NT2/D1 (cell line): Measurements from ENCODE around the gene TMEM53.

Experiments
- SUZ12 ChIP-seq: IDR thresholded peaks from 2 replicates; pipeline ENCODE4 v1.6.1; 2011; ENCODE audit not compliant: insufficient read length, insufficient read depth; ENCODE audit errors: extremely low read depth
- YY1 ChIP-seq: IDR thresholded peaks from 2 replicates; pipeline ENCODE4 v1.6.1; 2011; ENCODE audit not compliant: insufficient read length, insufficient read depth
- ZNF274 ChIP-seq: IDR thresholded peaks from 2 replicates; pipeline ENCODE4 v1.6.1; 2011; ENCODE audit warnings: mild to moderate bottlenecking, low read depth, low read length

- TF ChIP-seq YY1: no peak
- TF ChIP-seq SUZ12: no peak
- TF ChIP-seq ZNF274: no peak
These were observed 14.7 kb downstream of the TMEM53 start for GRCh38 chr1:44659566-44659965.
